Activated gamma-delta T cell treated with anti-CD3 and anti-CD28 coated beads, Interleukin-2, amount 50 U/mL, for 16 hours (primary cell): Measurements from ENCODE around the gene HPCAL1.
A peak's percentile ranks its signal among the peaks of the same experiment; 100 is the strongest.
"Not testable (repeated sequence)": the region's sequence is repeated elsewhere in the genome, so short reads cannot be mapped to it uniquely, and the experiment has no call there.

ENCODE experiments used
- DNase-seq: peaks from one replicate; pipeline ENCODE4 v3.0.0-alpha.2; 2020; ENCODE audit warnings: low read depth

Gene HPCAL1

GRCh38 chr2:10442469-10443126 lies 139.9 kb downstream of the HPCAL1 start:
- not testable (repeated sequence) for DNase-seq

GRCh38 chr2:10444463-10444862 lies 141.8 kb downstream of the HPCAL1 start:
- DNase-seq: no peak

GRCh38 chr2:10446631-10447030 lies 143.9 kb downstream of the HPCAL1 start:
- no peak for DNase-seq

- DNase-seq: no peak
These were observed 144.7 kb downstream of the HPCAL1 start for GRCh38 chr2:10447300-10447894.

GRCh38 chr2:10447895-10448575 lies 145.3 kb downstream of the HPCAL1 start, which contains the start of gene ODC1:
TSS of gene ODC1 (minus strand) at chr2:10448327. CDS start at chr2:10445032, 3,295 bp downstream.
- DNase-seq: peak; percentile 96

- DNase-seq: peak; percentile 87
These were observed 146.1 kb downstream of the HPCAL1 start for GRCh38 chr2:10448576-10449485.

GRCh38 chr2:10449486-10449831 lies 146.8 kb downstream of the HPCAL1 start:
- DNase-seq: no peak

- DNase-seq: no peak
These were observed 147.4 kb downstream of the HPCAL1 start for GRCh38 chr2:10449838-10450691.

- no peak for DNase-seq
These were observed 149.1 kb downstream of the HPCAL1 start for GRCh38 chr2:10451819-10452218.

GRCh38 chr2:10452312-10452711 lies 149.6 kb downstream of the HPCAL1 start:
- DNase-seq: no peak

GRCh38 chr2:10452956-10453904 lies 150.5 kb downstream of the HPCAL1 start:
- no peak for DNase-seq

GRCh38 chr2:10453905-10454298 lies 151.2 kb downstream of the HPCAL1 start:
- DNase-seq: no peak

- DNase-seq: no peak
These were observed 151.8 kb downstream of the HPCAL1 start for GRCh38 chr2:10454505-10454904.

GRCh38 chr2:10457195-10457594 lies 154.5 kb downstream of the HPCAL1 start:
- not testable (repeated sequence) for DNase-seq

GRCh38 chr2:10457846-10458598 lies 155.3 kb downstream of the HPCAL1 start:
- no peak for DNase-seq

GRCh38 chr2:10460366-10460796 lies 157.7 kb downstream of the HPCAL1 start:
- DNase-seq: no peak

GRCh38 chr2:10462178-10463083 lies 159.7 kb downstream of the HPCAL1 start:
- no peak for DNase-seq

GRCh38 chr2:10465910-10466309 lies 163.2 kb downstream of the HPCAL1 start:
- no peak for DNase-seq
